GM13976 (cell line): ENCODE measurements around the gene EMX1.

Experiments
- DNase-seq: peaks from one replicate; pipeline ENCODE4 v3.0.0; 2012; ENCODE audit warnings: low spot score
- CTCF ChIP-seq: IDR thresholded peaks from 2 replicates; pipeline ENCODE4 v1.5.1; 2012; ENCODE audit warnings: borderline replicate concordance, mild to moderate bottlenecking; ENCODE audit not compliant: insufficient read depth; ENCODE audit errors: extremely low read depth, missing control alignments, control extremely low read depth
- in situ Hi-C: fragments of 300-500 bp; cut with MboI; formaldehyde crosslinking; loops from one replicate; pipeline ENCODE4 v1.12.0; 2022; ENCODE audit warnings: low sequenced_read_pairs, mixed read lengths, inconsistent platforms; ENCODE audit not compliant: unreplicated experiment

The EMX1 gene

GRCh38 chr2:72935611-72935957, 18.3 kb downstream of the EMX1 start:
- in situ Hi-C loops: no loop called here
- DNase-seq: no peak

DNA sequence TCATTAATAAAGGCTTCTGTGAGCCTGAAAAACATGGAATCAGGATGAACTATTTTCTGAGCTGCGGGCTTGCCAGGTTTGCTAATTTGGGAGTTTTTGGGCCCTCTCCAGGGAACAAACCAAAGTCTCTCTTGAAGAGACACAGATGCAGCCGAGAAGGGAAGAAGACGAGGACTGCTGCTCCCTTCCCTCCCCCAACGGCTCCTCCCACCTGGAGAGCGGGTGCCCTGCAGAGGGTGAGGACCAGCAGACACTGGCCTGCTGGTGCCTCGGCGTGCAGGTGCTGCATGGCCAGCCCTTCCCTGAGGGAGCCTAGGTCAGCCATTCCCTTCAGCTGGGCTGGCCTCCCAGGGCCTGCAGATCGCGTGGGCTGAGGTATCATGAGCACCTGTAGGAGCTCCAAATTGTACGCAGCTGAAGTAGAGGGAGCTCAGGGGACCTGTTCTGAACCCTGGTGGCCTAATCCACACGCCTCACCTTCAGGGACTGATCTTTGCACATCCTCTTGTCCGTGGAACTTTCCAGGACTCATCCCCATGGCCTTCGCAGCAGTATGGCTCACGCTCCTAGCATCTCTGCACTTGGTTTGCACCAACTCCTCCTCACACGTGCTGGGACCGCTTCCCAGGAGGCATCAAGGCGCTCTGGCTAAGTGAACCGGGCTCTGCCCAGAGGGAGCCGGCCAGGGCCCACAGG, 19.5 kb downstream of the EMX1 start:
- DNase-seq: no peak
- in situ Hi-C loops: no loop called here
- TF ChIP-seq CTCF: no peak

More at GRCh38 chr2:72935611-72935957, 18.3 kb downstream of the EMX1 start:
- TF ChIP-seq CTCF: no peak

GRCh38 chr2:72937356-72937669, 20.0 kb downstream of the EMX1 start:
- TF ChIP-seq CTCF: no peak
- DNase-seq: no peak
- in situ Hi-C loops: no loop called here

- TF ChIP-seq CTCF: no peak
- in situ Hi-C loops: no loop called here
- DNase-seq: no peak
Measured at GRCh38 chr2:72938455-72938854, 21.1 kb downstream of the EMX1 start.

GRCh38 chr2:72940361-72940760, 23.0 kb downstream of the EMX1 start:
- DNase-seq: no peak
- in situ Hi-C loops: no loop called here
- no peak for TF ChIP-seq CTCF

DNA sequence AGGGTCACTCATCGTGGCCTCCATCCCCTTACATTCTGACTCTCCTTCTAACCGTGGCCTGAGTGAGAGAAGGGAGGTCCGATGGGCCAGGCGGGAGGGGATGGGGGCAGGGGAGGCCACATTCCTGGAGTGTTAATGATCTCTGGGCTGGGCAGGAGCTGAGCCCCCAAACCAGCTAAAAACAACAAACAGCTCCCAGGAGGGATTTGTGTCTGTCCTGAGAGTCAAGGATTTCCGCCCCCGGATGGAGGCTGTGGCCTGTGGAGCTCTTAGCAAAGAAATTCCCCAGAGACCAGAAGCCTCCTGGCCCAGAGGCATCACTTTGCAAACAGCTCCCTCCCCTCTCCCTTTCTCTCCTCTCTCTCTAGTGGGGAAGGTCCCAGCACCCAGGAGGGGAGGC, 23.5 kb downstream of the EMX1 start:
- in situ Hi-C loops: no loop called here
- no peak for DNase-seq

More for the DNA sequence above, 23.5 kb downstream of the EMX1 start:
- no peak for TF ChIP-seq CTCF
